Prostate gland (tissue), 2 donors: Measurements from ENCODE around the gene CELF4. TPM values are rescaled to one million over a fixed set of nuclear protein-coding genes. Genes with fewer than 3 reads are reported as not detected.

Source experiments
- DNase-seq: peaks from one replicate; pipeline ENCODE4 v3.0.0-alpha.2; 2019; ENCODE audit warnings: low spot score
- H3K27ac ChIP-seq, 2 donors: fragments of 200-600 bp; sonication (generic); 2 replicates each; pipeline ENCODE4 v1.5.1; 2017 to 2019
- H3K27me3 ChIP-seq: fragments of 200-600 bp; sonication (generic); replicated peaks from 2 replicates; pipeline ENCODE4 v1.5.1; 2019; ENCODE audit not compliant: insufficient read depth
- H3K36me3 ChIP-seq, 2 donors: fragments of 200-600 bp; sonication (generic); 1 replicate in 1 of 2; 2 replicates in 1 of 2; pipeline versions ENCODE4 v1.5.1 to v1.8.1; 2017 to 2019
- H3K4me1 ChIP-seq: fragments of 200-600 bp; sonication (generic); replicated peaks from 2 replicates; pipeline ENCODE4 v1.5.1; 2019
- H3K4me3 ChIP-seq, 2 donors: fragments of 200-600 bp; sonication (generic); 2 replicates each; pipeline ENCODE4 v1.5.1; 2017 to 2019
- H3K9me3 ChIP-seq: fragments of 200-600 bp; sonication (generic); 2 replicates; pipeline ENCODE4 v1.5.1; 2017
- CTCF ChIP-seq, 4 experiments: fragments of 200-600 bp in 2 of 4; fragments of 450-650 bp in 2 of 4; sonication (generic) in 2 of 4; IDR thresholded peaks; 1 replicate in 3 of 4; 2 replicates in 1 of 4; pipeline ENCODE4 v1.5.1; 2016 to 2019; ENCODE audit warnings: antibody characterized with exemption in 4 of 4, mild to moderate bottlenecking in 2 of 4, moderate library complexity in 2 of 4
- POLR2A ChIP-seq: fragments of 450-650 bp; IDR thresholded peaks from one replicate; pipeline ENCODE4 v1.6.1; 2016; ENCODE audit warnings: antibody characterized with exemption, mild to moderate bottlenecking
- POLR2AphosphoS5 ChIP-seq: sonication (generic); formaldehyde crosslinking; IDR thresholded peaks from one replicate; pipeline ENCODE4 v1.6.1; 2017; ENCODE audit warnings: antibody characterized with exemption
- WGBS: methylation state at CpG from one replicate; pipeline ENCODE4 v1.1.5; 2018; 5-methylcytosine and 5-hydroxymethylcytosine counted together
- intact Hi-C: fragments of 100-400 bp; cut with DNase I; formaldehyde crosslinking; loops from one replicate; pipeline ENCODE4 v1.14.2; 2022
- total RNA-seq, 2 donors: library from RNA; depleted of rRNA; stranded (reverse); fragments of >200 nt; gene quantifications; one replicate each; pipeline ENCODE4 v1.1.0, GENCODE V29; 2016

The CELF4 gene
- total RNA-seq, 2 donors from 2014 or later, result 7.8 to 8.5 TPM

GRCh38 chr18:37543321-37543720, 22.3 kb downstream of the CELF4 start:
- WGBS, result 95% methylated on average over 4 of the region's 4 CpGs
- Histone ChIP-seq H3K27ac (no peak overlapping the region), H3K27me3 (peaks cover under 1% of the 10 kb centered on the region), H3K9me3 (no peaks in the 10 kb centered on the region), H3K4me3 (no peak overlapping the region), H3K4me1 (no peaks in the 10 kb centered on the region), H3K36me3 (no peaks in the 10 kb centered on the region)
- DNase-seq, result no peak
- no peak for TF ChIP-seq POLR2AphosphoS5
- no peak for TF ChIP-seq CTCF (IDR thresholded peaks at IDR 0.05)
- no peak for TF ChIP-seq POLR2A
- intact Hi-C loops, result no loop called here

DNA sequence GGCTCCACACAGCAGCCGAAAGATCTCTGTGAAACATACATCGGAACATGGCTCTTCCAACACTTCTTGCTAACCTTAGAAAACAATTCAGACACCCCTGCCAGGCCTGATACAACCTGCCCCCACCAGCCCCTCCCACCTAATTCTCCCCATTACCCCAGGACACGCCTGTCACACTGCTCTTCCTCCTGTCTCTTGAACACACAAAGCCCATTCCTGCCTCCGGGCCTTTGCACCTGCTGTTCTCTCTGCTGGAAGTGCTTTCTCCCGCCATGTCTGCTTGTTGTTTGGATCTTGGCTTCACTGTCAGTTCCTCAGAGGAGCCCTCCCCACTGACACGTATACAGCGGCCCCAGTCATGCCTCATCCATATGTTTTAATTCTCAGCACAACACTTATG, 24.1 kb downstream of the CELF4 start:
- Histone ChIP-seq H3K4me1 (no peaks in the 10 kb centered on the region), H3K27me3 (peaks cover 3% of the 10 kb centered on the region), H3K9me3 (no peaks in the 10 kb centered on the region), H3K36me3 (no peaks in the 10 kb centered on the region), H3K27ac (no peak overlapping the region), H3K4me3 (no peak overlapping the region)
- TF ChIP-seq POLR2AphosphoS5 (no peak), POLR2A (no peak), CTCF (IDR thresholded peaks at IDR 0.05) (no peak)
- DNase-seq, result no peak
- WGBS, result 88% methylated on average over 7 of the region's 7 CpGs
- intact Hi-C loops, result no loop called here

- DNase-seq, result no peak
- intact Hi-C loops, result no loop called here
- no peak overlapping the region for H3K27ac ChIP-seq
- no peaks in the 10 kb centered on the region for H3K4me1 ChIP-seq
- 52% methylated on average over 9 of the region's 9 CpGs for WGBS
- H3K27me3 ChIP-seq, result peaks cover 3% of the 10 kb centered on the region
- H3K9me3 ChIP-seq, result no peaks in the 10 kb centered on the region
- TF ChIP-seq POLR2A (no peak), CTCF (IDR thresholded peaks at IDR 0.05) (no peak), POLR2AphosphoS5 (no peak)
- H3K36me3 ChIP-seq, result no peaks in the 10 kb centered on the region
- no peak overlapping the region for H3K4me3 ChIP-seq
These were observed 25.0 kb downstream of the CELF4 start for GRCh38 chr18:37540424-37541138.

DNA sequence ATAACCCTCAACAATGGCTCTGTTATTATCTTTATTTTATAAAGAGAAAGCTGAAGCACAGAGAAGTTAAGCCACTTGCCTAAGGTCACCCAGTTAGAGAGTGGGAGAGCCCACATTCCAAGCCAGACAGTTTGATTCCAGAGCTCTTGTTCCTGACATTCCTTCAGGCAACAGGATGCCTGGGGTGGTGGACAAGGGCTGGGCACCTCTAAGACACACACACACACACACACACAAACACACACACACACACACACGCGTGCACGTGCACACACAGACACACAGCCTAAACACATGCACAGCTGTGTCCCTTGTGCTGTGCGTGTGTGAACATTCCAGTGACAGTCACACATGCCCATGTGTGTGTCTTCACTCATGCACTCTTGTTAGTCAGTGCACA, 26.4 kb downstream of the CELF4 start:
- 82% methylated on average over 4 of the region's 4 CpGs for WGBS
- Histone ChIP-seq H3K27me3 (peaks cover 3% of the 10 kb centered on the region), H3K27ac (no peak overlapping the region), H3K9me3 (no peaks in the 10 kb centered on the region), H3K4me3 (no peak overlapping the region), H3K36me3 (no peaks in the 10 kb centered on the region), H3K4me1 (no peaks in the 10 kb centered on the region)
- intact Hi-C loops, result loop anchor here (5.0 to 10.0 kb wide), 3 partner anchors 94 to 197 kb away; no protein-coding TSS in a partner anchor
- no peak for TF ChIP-seq CTCF (IDR thresholded peaks at IDR 0.05)
- TF ChIP-seq POLR2AphosphoS5, result no peak
- no peak for TF ChIP-seq POLR2A
- no peak for DNase-seq
